H1 (cell line): ENCODE results near the gene CNNM1.

Experiments used
- EZH2 ChIP-seq: fragments of 200-600 bp; sonication (generic); IDR thresholded peaks from 2 replicates; pipeline ENCODE4 v1.7.1; 2012; ENCODE audit warnings: low read depth, mild to moderate bottlenecking, moderate library complexity, low read length, inconsistent platforms; ENCODE audit not compliant: severe bottlenecking
- SRF ChIP-seq: IDR thresholded peaks from 2 replicates; pipeline ENCODE4 v1.6.1; 2011; ENCODE audit warnings: mild to moderate bottlenecking, low read depth, low read length, moderate library complexity

DNA sequence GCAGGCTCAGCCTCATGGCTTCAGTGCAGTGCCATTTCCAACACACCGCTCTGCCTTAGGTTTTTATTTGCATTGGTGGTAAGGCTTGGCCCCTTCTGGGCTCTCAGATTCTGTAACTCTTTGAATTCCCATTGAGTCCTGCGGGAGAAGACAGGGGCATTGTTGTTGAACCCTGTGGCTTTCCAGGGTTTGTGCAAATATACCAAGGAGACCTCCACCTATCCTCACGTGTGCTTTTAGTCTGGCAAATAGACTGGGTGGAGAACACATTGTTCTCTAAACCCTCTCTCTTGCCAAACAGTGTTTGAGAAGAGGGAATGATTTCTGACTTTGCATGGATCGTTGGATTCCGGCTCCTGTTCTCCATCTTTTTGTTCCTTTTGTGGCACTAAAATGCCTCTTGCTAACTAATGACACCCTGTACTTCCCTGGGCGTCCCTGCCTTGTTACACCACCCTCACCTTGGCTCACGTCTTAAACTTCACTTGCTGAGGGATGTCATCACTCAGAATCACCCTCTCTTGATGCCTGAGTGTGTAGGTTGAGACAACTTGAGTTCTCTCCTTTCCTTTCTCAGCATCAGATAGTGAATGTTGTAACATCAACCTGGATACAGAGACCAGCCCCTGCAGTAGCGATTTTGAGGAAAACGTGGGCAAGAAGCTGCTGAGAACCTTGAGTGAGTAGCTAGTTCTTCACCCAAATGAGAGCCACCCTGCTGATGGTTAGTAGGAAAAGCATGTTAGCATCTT lies 60.7 kb downstream of the CNNM1 start:
- TF ChIP-seq SRF: no peak
- TF ChIP-seq EZH2: no peak
